Naive B cell (primary cell): ENCODE measurements around the gene SLC25A27. TPM values are rescaled to one million over a fixed set of nuclear protein-coding genes. Genes with fewer than 3 reads are reported as not detected.
A peak's percentile ranks its signal among the peaks of the same experiment; 100 is the strongest.

Experiments used
- ATAC-seq, 2 donors: fragments of 150-1000 bp; cut with Tn5 transposase; 2 replicates each; pipeline ENCODE4 v1.10.0; 2021; ENCODE audit warnings: low read depth in 2 of 2, mild to moderate bottlenecking in 2 of 2, moderate library complexity in 2 of 2
- DNase-seq: peaks from one replicate; pipeline ENCODE4 v3.0.0; 2022
- H3K27ac Mint-ChIP-seq, 6 donors: one replicate each; pipeline ENCODE4 v1.8.0; 2020 to 2022; ENCODE audit warnings: mild to moderate bottlenecking in 6 of 6, mixed read lengths in 6 of 6, moderate library complexity in 5 of 6, inconsistent platforms in 2 of 6
- H3K27me3 Mint-ChIP-seq, 3 donors: one replicate each; pipeline ENCODE4 v1.8.0; 2021 to 2022; ENCODE audit warnings: mixed read lengths in 3 of 3, mild to moderate bottlenecking in 1 of 3
- H3K36me3 Mint-ChIP-seq, 2 donors: one replicate each; pipeline ENCODE4 v1.8.0; 2020 to 2022; ENCODE audit warnings: mixed read lengths in 2 of 2, inconsistent platforms in 1 of 2, mild to moderate bottlenecking in 1 of 2
- H3K4me1 Mint-ChIP-seq, 3 donors: one replicate each; pipeline ENCODE4 v1.8.0; 2020 to 2022; ENCODE audit warnings: mixed read lengths in 3 of 3, inconsistent platforms in 1 of 3, mild to moderate bottlenecking in 1 of 3, moderate library complexity in 1 of 3
- H3K4me3 Mint-ChIP-seq, 8 donors: one replicate each; pipeline ENCODE4 v1.8.0; 2020 to 2022; ENCODE audit warnings: mild to moderate bottlenecking in 8 of 8, mixed read lengths in 8 of 8, moderate library complexity in 8 of 8, inconsistent platforms in 2 of 8
- H3K9me3 Mint-ChIP-seq, 7 donors: one replicate each; pipeline ENCODE4 v1.8.0; 2020 to 2022; ENCODE audit warnings: mixed read lengths in 7 of 7, mild to moderate bottlenecking in 5 of 7, inconsistent platforms in 2 of 7, moderate library complexity in 1 of 7
- polyA plus RNA-seq, 6 donors: library from polyadenylated mRNA; unstranded; fragments of 300-500 nt; fragmentation: Illumina TruSeq; gene quantifications; one replicate each; pipeline ENCODE4 v1.2.3, GENCODE V29; 2021; ENCODE audit warnings: low read depth in 6 of 6

The SLC25A27 gene
- polyA plus RNA-seq, 6 donors from 2014 or later, result not detected

DNA sequence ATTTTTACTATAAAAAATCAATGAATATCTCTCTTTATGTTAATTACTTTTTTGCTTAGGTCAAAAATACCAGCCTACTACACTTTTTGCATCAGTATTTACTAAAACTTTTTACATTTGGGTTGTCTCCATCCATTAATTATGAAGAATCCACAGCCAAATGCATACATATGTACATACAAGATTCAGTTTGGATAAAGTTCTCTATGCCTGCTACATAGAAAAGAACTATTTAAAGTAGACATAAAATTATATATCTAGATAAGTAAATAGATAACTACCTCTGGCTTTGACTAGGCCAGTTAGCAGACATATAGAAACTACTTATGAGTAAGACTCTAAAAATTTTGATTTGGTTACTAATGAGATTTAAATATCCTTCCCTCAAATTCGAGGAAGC lies 47.2 kb downstream of the SLC25A27 start:
- H3K4me1 Mint-ChIP-seq, result no peaks in the 10 kb centered on the region
- ATAC-seq (no peak), DNase-seq (no peak)
- no peaks in the 10 kb centered on the region for H3K36me3 Mint-ChIP-seq
- H3K27me3 Mint-ChIP-seq, result peaks cover 17 to 25% (median 19%) of the 10 kb centered on the region in 3 donors
- no peak overlapping the region for H3K4me3 Mint-ChIP-seq
- H3K9me3 Mint-ChIP-seq, result no peaks in the 10 kb centered on the region
- H3K27ac Mint-ChIP-seq, result no peak overlapping the region

DNA sequence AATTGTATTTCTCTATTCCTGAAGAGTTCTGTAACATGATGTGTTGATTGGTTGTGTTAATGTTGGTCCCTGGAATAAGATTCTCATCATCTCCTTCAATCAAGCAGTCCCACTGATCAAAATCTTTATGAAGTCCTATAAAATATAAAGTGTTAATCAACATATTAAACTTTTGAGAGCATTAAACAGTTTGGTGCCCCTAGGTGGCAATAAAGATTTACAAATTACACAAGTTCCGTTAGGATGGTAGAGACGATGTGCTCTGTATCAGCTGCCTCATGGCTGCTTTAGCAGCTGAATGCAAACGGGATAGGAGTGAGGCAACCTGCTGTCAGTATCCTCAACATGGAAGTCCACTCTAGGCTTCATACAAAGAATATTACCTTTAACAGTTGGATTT lies 51.8 kb downstream of the SLC25A27 start:
- no peaks in the 10 kb centered on the region for H3K9me3 Mint-ChIP-seq
- DNase-seq, result no peak
- no peaks in the 10 kb centered on the region for H3K36me3 Mint-ChIP-seq
- peaks cover 10 to 22% (median 20%) of the 10 kb centered on the region in 3 donors for H3K27me3 Mint-ChIP-seq
- H3K4me3 Mint-ChIP-seq, result no peak overlapping the region
- ATAC-seq, result no peak
- no peaks in the 10 kb centered on the region for H3K4me1 Mint-ChIP-seq
- H3K27ac Mint-ChIP-seq, result no peak overlapping the region

DNA sequence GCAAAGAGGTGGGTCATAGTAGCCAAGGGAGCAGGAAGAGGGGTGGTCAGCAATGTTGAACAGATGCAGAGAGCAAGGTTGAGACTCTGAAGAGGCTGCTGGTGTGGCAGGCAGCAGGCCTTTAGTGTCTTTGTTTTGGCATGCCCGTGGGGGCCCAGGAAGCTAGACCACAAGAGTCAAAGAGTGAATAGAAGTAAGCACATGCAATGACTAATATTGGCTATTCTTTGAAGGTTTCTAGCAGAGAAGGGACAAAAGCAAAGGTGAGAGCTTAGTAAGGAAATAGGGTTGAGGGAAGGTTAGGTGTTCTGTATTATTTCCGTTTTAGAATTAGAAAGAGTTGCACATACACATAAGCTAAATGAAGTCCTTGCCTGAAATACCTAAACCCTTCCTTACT lies 53.7 kb downstream of the SLC25A27 start:
- peaks cover 10 to 22% (median 20%) of the 10 kb centered on the region in 3 donors for H3K27me3 Mint-ChIP-seq
- H3K9me3 Mint-ChIP-seq, result no peaks in the 10 kb centered on the region
- no peak overlapping the region for H3K27ac Mint-ChIP-seq
- no peaks in the 10 kb centered on the region for H3K36me3 Mint-ChIP-seq
- ATAC-seq (no peak), DNase-seq (no peak)
- H3K4me1 Mint-ChIP-seq, result no peaks in the 10 kb centered on the region
- H3K4me3 Mint-ChIP-seq, result no peak overlapping the region

DNA sequence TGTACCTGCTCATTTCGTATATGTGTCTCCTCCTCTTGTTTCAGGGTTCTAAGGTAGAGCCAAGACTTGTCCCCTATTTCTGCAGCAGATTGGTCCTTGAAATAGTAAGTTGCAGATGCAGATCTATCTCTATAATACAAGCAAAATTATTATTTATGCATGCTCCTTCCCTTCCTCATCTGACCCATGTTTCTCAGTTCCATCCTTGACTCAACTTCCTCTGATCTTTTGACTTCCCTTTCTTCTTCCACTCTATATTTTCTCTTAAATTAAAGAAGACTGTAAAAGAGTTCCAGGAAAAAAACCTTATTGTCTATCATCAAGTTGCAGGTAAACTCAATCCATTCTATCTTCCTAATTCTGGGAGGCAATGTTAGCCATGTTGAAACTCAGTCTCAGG lies 58.7 kb downstream of the SLC25A27 start:
- peaks cover 0 to 5% (median 0%) of the 10 kb centered on the region in 7 donors for H3K9me3 Mint-ChIP-seq
- H3K27me3 Mint-ChIP-seq, result peaks cover 0 to 5% (median 1%) of the 10 kb centered on the region in 3 donors
- no peaks in the 10 kb centered on the region for H3K4me1 Mint-ChIP-seq
- no peak for DNase-seq
- H3K27ac Mint-ChIP-seq, result peak overlapping the region in 1 of 6 donors; percentile 27
- no peak overlapping the region for H3K4me3 Mint-ChIP-seq
- no peaks in the 10 kb centered on the region for H3K36me3 Mint-ChIP-seq
- no peak for ATAC-seq

DNA sequence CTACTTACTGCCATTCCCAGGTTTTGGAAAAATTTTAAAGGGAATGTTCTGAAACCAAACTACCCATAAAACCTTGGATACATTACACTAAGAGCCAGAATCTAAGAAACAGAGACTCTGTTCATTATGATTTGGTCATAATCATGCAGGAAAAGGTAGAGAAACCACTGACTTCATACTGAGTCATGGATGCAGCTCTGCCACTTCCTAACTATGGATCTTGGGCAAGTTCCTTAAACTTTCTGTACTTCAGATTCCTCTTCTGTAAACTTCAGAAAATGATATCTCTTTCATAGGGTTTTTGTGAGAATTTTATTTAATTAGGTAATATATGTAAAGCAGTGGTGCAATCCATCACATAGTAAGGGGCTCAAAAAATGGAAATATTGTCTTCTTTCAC lies 62.4 kb downstream of the SLC25A27 start:
- Mint-ChIP-seq H3K9me3 (peaks cover 0 to 5% (median 0%) of the 10 kb centered on the region in 7 donors), H3K36me3 (no peaks in the 10 kb centered on the region), H3K27ac (no peak overlapping the region), H3K4me3 (no peak overlapping the region), H3K4me1 (no peaks in the 10 kb centered on the region), H3K27me3 (peaks cover 0 to 17% (median 14%) of the 10 kb centered on the region in 3 donors)
- DNase-seq, result no peak
- no peak for ATAC-seq

DNA sequence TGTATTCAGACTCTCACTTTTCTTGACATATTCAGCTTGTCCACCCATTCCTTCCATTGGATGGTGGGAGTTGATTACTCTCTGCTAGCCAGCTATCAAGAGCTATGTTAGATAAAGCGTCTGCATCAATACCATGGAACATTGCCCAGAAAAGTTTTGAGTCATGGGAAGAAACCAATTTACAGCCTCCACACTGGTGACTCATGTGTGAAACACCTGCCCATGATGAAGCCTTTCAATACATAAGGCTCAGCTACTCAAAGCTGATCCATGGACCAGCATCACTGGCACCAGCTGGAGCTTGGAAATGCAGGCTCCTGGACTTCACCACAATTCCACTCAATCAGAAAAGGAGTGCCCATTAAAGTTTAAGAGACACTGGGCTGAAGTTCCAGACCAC lies 66.3 kb downstream of the SLC25A27 start:
- no peaks in the 10 kb centered on the region for H3K36me3 Mint-ChIP-seq
- H3K4me1 Mint-ChIP-seq, result no peaks in the 10 kb centered on the region

DNA sequence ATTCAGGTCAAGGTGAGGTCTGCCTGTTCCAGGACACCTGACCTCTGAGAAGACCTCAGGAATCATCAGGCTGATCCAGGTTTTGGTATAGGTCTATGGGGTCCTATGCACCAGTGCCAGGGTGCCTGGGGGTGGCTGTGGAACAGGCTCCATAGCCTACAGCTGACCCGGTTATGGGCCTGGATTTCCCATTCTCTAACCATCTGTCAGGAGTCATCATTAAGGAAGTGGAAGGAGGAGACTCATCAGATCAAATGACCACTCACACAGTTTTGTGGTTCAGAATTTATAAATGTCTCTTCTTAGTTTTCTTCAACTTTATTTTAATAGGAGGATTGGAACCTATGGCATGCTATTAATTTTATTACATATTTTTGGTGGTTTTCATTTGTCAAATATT lies 67.6 kb downstream of the SLC25A27 start:
- Mint-ChIP-seq H3K27me3 (peaks cover 23 to 36% (median 30%) of the 10 kb centered on the region in 3 donors), H3K9me3 (peaks cover 0 to 4% (median 0%) of the 10 kb centered on the region in 7 donors), H3K4me1 (no peaks in the 10 kb centered on the region), H3K27ac (no peak overlapping the region), H3K4me3 (no peak overlapping the region), H3K36me3 (no peaks in the 10 kb centered on the region)
- DNase-seq, result no peak
- ATAC-seq, result no peak

More for the DNA sequence above, 66.3 kb downstream of the SLC25A27 start:
- Mint-ChIP-seq H3K27me3 (peaks cover 15 to 27% (median 27%) of the 10 kb centered on the region in 3 donors), H3K4me3 (no peak overlapping the region), H3K9me3 (peaks cover 0 to 5% (median 0%) of the 10 kb centered on the region in 7 donors), H3K27ac (no peak overlapping the region)
- ATAC-seq (no peak), DNase-seq (no peak)

Other genes starting within 250 kb of the SLC25A27 start
- gene RCAN2, start 161.5 kb upstream of the SLC25A27 start, polyA plus RNA-seq, result under 1 TPM in 1 of 6 donors, not detected in 5; 0.20 TPM
- gene CYP39A1, start 157 bp upstream of the SLC25A27 start, polyA plus RNA-seq, result not detected
- gene TDRD6, start 34.9 kb downstream of the SLC25A27 start, polyA plus RNA-seq, result not detected
- under 1 TPM in 3 of 6 donors, not detected in 3; 0.14 to 0.86 (median 0.27) TPM for gene PLA2G7, start 82.4 kb downstream of the SLC25A27 start, polyA plus RNA-seq
- gene ANKRD66, start 94.0 kb downstream of the SLC25A27 start, polyA plus RNA-seq, result not detected
- gene MEP1A, start 140.4 kb downstream of the SLC25A27 start, polyA plus RNA-seq, result not detected